Glutamatergic neuron (in vitro differentiated cells): ENCODE data around the gene NFKBIL1. TPM values are rescaled to one million over a fixed set of nuclear protein-coding genes. Genes with fewer than 3 reads are reported as not detected.

Experiments
- DNase-seq: peaks from one replicate; pipeline ENCODE4 v3.0.0; 2022
- H3K27ac Mint-ChIP-seq: one replicate; pipeline ENCODE4 v1.8.0; 2020; ENCODE audit warnings: mild to moderate bottlenecking, mixed read lengths, inconsistent platforms; ENCODE audit not compliant: unreplicated experiment
- H3K27me3 Mint-ChIP-seq: one replicate; pipeline ENCODE4 v1.8.0; 2020; ENCODE audit warnings: mild to moderate bottlenecking, moderate library complexity, mixed read lengths, inconsistent platforms; ENCODE audit not compliant: unreplicated experiment
- H3K36me3 Mint-ChIP-seq: one replicate; pipeline ENCODE4 v1.8.0; 2020; ENCODE audit warnings: mild to moderate bottlenecking, mixed read lengths, inconsistent platforms; ENCODE audit not compliant: unreplicated experiment
- H3K4me1 Mint-ChIP-seq: one replicate; pipeline ENCODE4 v1.8.0; 2020; ENCODE audit warnings: mild to moderate bottlenecking, low read depth, mixed read lengths, inconsistent platforms; ENCODE audit not compliant: unreplicated experiment
- H3K4me3 Mint-ChIP-seq: one replicate; pipeline ENCODE4 v1.8.0; 2020; ENCODE audit warnings: mild to moderate bottlenecking, mixed read lengths, inconsistent platforms; ENCODE audit not compliant: unreplicated experiment
- H3K9me3 Mint-ChIP-seq: one replicate; pipeline ENCODE4 v1.8.0; 2020; ENCODE audit warnings: mild to moderate bottlenecking, moderate library complexity, mixed read lengths, inconsistent platforms; ENCODE audit not compliant: unreplicated experiment
- CTCF ChIP-seq: fragments of 200-600 bp; sonication (generic); IDR thresholded peaks from one replicate; pipeline ENCODE4 v1.5.0; 2021; ENCODE audit not compliant: partially characterized antibody, unreplicated experiment
- total RNA-seq: library from RNA; stranded (reverse); fragmentation: NEBNext Ultra II Directional; extraction: Animal tissue kit (Norgen Biotek cat#: 25700); gene quantifications from one replicate; pipeline ENCODE4 v1.2.1, GENCODE V29; 2021; ENCODE audit not compliant: unreplicated experiment

NFKBIL1 gene
- total RNA-seq, 1 donor from 2014 or later = 29.8 TPM

GRCh38 chr6:31528307-31528777 lies 19.1 kb upstream of the NFKBIL1 start:
- H3K4me3 Mint-ChIP-seq = no peak overlapping the region

DNA sequence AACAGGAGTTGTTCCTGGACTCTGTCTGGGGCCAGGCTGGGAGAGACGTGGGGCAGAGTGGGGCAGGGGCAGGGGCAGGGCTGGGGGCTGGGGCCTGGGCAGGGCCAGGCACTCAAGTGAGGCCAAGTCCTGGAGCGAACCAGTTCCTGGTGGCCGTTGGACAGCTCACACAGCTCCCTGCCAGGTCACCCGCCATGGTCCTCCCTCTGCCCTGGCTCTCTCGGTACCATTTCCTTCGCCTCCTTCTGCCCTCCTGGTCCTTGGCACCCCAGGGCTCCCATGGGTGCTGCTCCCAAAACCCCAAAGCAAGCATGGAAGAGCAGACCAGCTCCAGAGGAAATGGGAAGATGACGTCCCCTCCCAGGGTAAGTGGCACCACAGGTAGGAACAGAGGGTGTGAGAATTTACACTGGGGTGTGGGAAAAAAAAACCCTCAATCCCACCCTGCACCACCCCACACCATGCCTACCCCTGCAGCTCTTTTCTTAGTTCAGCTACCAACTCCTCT lies 18.5 kb upstream of the NFKBIL1 start, which contains the start of gene MCCD1:
MCCD1 (plus strand) TSS at position 142 of the 508 bp plus-strand sequence; CDS start at position 195, 53 bp downstream.
- Mint-ChIP-seq H3K36me3 (peaks cover 8% of the 10 kb centered on the region), H3K4me1 (peaks cover 3% of the 10 kb centered on the region), H3K27me3 (peaks cover 6% of the 10 kb centered on the region), H3K27ac (no peak within 1 kb of the TSS), H3K9me3 (no peaks in the 10 kb centered on the region), H3K4me3 (no peak within 1 kb of the TSS)
- TF ChIP-seq CTCF = no peak
- no peak for DNase-seq

More at GRCh38 chr6:31528307-31528777, 19.1 kb upstream of the NFKBIL1 start:
- Mint-ChIP-seq H3K27ac (no peak overlapping the region), H3K4me1 (peaks cover 3% of the 10 kb centered on the region), H3K9me3 (no peaks in the 10 kb centered on the region), H3K36me3 (peaks cover 8% of the 10 kb centered on the region), H3K27me3 (peaks cover 6% of the 10 kb centered on the region)
- no peak for TF ChIP-seq CTCF
- DNase-seq = no peak

DNA sequence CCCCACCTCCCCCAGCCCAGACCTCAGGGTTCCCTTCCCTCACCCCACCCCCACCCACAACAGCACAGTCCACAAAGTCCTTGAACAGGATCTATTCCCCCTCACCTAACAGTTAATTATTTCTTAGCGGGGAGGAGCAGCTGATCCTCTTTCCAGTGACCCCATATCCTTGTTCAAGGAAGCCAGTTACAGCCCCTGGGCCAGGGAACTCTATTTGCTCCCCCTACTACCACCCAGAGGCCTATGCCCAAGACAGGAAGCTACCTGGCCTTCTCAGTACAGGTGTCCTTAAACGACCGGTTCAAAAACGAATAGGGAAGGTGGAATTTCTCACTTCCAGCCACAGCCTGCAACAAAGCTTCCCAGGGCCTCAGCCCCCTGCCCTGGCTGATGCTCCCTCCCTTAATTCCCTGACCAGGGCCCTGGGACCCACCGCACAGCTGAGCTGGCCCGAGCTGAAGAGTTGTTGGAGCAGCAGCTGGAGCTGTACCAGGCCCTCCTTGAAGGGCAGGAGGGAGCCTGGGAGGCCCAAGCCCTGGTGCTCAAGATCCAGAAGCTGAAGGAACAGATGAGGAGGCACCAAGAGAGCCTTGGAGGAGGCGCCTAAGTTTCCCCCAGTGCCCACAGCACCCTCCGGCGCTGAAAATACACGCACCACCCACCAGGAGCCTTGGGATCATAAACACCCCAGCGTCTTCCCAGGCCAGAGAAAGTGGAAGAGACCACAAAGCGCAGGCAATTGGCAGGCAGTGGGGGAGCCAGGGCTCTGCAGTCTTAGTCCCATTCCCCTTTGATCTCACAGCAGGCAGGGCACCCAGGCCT lies 17.9 kb upstream of the NFKBIL1 start:
- H3K27ac Mint-ChIP-seq = no peak overlapping the region
- peaks cover 2% of the 10 kb centered on the region for H3K9me3 Mint-ChIP-seq
- peaks cover 8% of the 10 kb centered on the region for H3K36me3 Mint-ChIP-seq
- no peak for TF ChIP-seq CTCF
- no peak for DNase-seq
- peaks cover 3% of the 10 kb centered on the region for H3K4me1 Mint-ChIP-seq
- peaks cover 8% of the 10 kb centered on the region for H3K27me3 Mint-ChIP-seq
- no peak overlapping the region for H3K4me3 Mint-ChIP-seq

GRCh38 chr6:31530659-31531058 lies 16.7 kb upstream of the NFKBIL1 start:
- Mint-ChIP-seq H3K4me3 (no peak overlapping the region), H3K36me3 (peaks cover 8% of the 10 kb centered on the region), H3K4me1 (peaks cover 3% of the 10 kb centered on the region), H3K27ac (no peak overlapping the region), H3K9me3 (peaks cover 3% of the 10 kb centered on the region), H3K27me3 (peaks cover 8% of the 10 kb centered on the region)
- TF ChIP-seq CTCF = no peak
- no peak for DNase-seq

DNA sequence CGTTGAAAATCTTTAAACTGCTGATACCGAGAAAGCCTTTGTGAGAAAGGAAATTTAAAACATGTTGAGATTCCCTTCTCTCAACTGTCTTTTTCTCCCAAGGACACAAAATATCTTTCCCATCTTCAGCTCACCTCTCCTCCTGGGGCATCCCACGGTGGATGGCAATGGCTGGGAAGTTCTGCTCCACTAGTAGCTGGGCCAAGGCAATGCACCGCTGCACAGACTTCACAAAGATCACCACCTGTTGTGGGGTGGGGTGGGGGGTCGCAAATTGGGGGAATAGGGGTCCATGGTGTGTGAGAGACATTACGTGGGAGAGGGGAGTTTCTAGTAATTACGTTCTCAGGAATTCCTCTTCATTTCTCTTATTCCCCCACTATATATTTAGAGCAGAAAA lies 16.2 kb upstream of the NFKBIL1 start:
- DNase-seq = no peak
- TF ChIP-seq CTCF = no peak
- Mint-ChIP-seq H3K27ac (no peak overlapping the region), H3K4me1 (peaks cover 3% of the 10 kb centered on the region), H3K4me3 (no peak overlapping the region), H3K9me3 (peaks cover 3% of the 10 kb centered on the region), H3K36me3 (peaks cover 8% of the 10 kb centered on the region), H3K27me3 (peaks cover 8% of the 10 kb centered on the region)
